ENCODE data around the gene IFITM10.

The IFITM10 gene

GRCh38 chr11:1739576-1739975, 10.8 kb downstream of the IFITM10 start:
- no peaks in the 10 kb centered on the region for H3K36me3 ChIP-seq (ENCODE audit: control insufficient read depth, insufficient read depth, low read length, severe bottlenecking)
- H3K4me3 ChIP-seq (ENCODE audit: low read length), result no peak overlapping the region
- no peak for DNase-seq (ENCODE audit: low read depth)
- H3K4me1 ChIP-seq (ENCODE audit: control insufficient read depth, insufficient read depth, low read length), result peaks cover 6% of the 10 kb centered on the region
- peaks cover 16% of the 10 kb centered on the region for H3K9me3 ChIP-seq (ENCODE audit: control insufficient read depth, low read length)
- H3K9ac ChIP-seq (ENCODE audit: low read length), result no peak overlapping the region
- no peaks in the 10 kb centered on the region for H3K27me3 ChIP-seq (replicated peaks; ENCODE audit: control insufficient read depth, insufficient read depth, low read length)

DNA sequence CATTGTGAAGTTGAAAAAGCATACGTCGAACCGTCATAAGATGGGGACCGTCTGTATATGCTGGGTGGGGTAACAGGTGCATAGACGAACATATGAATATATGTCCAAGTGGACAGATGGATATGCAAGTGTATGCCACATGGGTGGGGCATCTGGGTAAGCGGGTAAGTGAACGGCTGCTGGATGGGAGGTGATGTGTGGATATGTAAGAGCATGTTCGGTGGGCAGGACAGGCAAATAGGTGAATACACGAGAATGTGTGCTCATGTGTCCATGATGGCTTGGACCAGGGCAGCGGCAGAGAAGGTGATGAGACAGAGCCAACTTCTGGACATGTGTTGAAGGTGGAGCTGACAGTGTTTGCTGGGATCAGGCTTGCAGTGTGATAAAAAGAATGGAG, 12.0 kb downstream of the IFITM10 start:
- Histone ChIP-seq H3K4me1 (ENCODE audit: control insufficient read depth, insufficient read depth, low read length) (no peaks in the 10 kb centered on the region), H3K4me3 (ENCODE audit: low read length) (no peak overlapping the region), H3K9ac (ENCODE audit: low read length) (no peak overlapping the region), H3K9me3 (ENCODE audit: control insufficient read depth, low read length) (peaks cover 16% of the 10 kb centered on the region), H3K36me3 (ENCODE audit: control insufficient read depth, insufficient read depth, low read length, severe bottlenecking) (no peaks in the 10 kb centered on the region), H3K27me3 (replicated peaks; ENCODE audit: control insufficient read depth, insufficient read depth, low read length) (no peaks in the 10 kb centered on the region)
- DNase-seq (ENCODE audit: low read depth), result no peak

DNA sequence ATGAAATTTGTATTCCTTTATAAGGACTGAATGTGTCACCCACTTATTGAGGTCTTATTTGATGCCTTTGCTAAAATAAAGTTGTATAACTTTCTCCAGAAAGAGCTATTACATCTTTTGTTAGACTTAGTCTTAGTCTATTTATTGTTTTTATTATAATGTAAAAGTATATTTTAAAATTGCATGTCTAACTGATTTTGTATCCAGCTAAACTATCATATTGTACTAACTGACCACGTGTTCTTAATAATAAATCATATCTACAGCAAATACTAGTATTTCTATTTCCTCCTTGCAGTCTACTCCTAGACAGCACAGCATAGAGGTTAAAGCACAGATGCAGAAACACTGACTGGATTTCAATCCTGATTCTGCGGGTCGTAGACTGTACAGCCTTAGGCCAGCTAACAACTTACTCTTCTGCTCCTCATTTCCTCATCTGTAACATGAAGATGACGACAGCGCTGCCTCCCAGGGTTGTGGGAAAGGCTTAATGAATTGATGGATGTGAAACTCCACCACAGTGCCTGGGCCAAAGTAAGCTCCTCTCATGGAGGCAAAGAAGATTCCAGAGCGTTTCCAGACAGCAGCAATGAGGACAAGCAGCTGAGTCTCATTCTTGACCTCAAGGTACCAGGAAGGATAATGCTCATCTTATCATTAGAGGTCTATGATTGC, 13.2 kb downstream of the IFITM10 start:
- no peaks in the 10 kb centered on the region for H3K36me3 ChIP-seq (ENCODE audit: control insufficient read depth, insufficient read depth, low read length, severe bottlenecking)
- H3K9ac ChIP-seq (ENCODE audit: low read length), result no peak overlapping the region
- H3K4me3 ChIP-seq (ENCODE audit: low read length), result no peak overlapping the region
- H3K4me1 ChIP-seq (ENCODE audit: control insufficient read depth, insufficient read depth, low read length), result no peaks in the 10 kb centered on the region
- H3K9me3 ChIP-seq (ENCODE audit: control insufficient read depth, low read length), result peaks cover 16% of the 10 kb centered on the region
- peaks cover under 1% of the 10 kb centered on the region for H3K27me3 ChIP-seq (replicated peaks; ENCODE audit: control insufficient read depth, insufficient read depth, low read length)
- no peak for DNase-seq (ENCODE audit: low read depth)

GRCh38 chr11:1736447-1736992, 13.9 kb downstream of the IFITM10 start:
- DNase-seq (ENCODE audit: low read depth), result no peak
- Histone ChIP-seq H3K4me3 (ENCODE audit: low read length) (no peak overlapping the region), H3K36me3 (ENCODE audit: control insufficient read depth, insufficient read depth, low read length, severe bottlenecking) (no peaks in the 10 kb centered on the region), H3K4me1 (ENCODE audit: control insufficient read depth, insufficient read depth, low read length) (no peaks in the 10 kb centered on the region), H3K27me3 (replicated peaks; ENCODE audit: control insufficient read depth, insufficient read depth, low read length) (peaks cover 7% of the 10 kb centered on the region), H3K9ac (ENCODE audit: low read length) (no peak overlapping the region), H3K9me3 (ENCODE audit: control insufficient read depth, low read length) (peaks cover 16% of the 10 kb centered on the region)

DNA sequence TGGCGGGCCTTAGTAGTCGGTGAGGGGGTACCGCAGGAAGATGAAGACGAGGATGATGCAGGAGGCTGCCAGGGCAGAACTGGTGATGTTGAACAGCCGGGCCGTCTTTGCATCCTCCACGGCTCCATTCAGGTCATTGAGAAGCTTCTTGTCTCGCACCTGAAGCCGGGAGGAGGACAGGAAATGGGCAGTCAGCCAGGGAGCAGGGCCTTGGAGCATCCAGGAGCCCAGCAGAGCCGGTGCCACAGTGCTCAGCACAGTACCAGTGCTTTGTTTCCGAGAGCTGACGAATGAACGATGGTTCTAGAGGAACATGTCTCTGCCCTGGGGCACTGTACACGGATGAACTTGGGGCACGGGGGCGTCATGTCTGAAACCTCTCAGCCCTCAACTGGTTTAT, 15.1 kb downstream of the IFITM10 start:
- no peak overlapping the region for H3K9ac ChIP-seq (ENCODE audit: low read length)
- peaks cover 19% of the 10 kb centered on the region for H3K27me3 ChIP-seq (replicated peaks; ENCODE audit: control insufficient read depth, insufficient read depth, low read length)
- H3K4me1 ChIP-seq (ENCODE audit: control insufficient read depth, insufficient read depth, low read length), result no peaks in the 10 kb centered on the region
- H3K36me3 ChIP-seq (ENCODE audit: control insufficient read depth, insufficient read depth, low read length, severe bottlenecking), result no peaks in the 10 kb centered on the region
- peaks cover 16% of the 10 kb centered on the region for H3K9me3 ChIP-seq (ENCODE audit: control insufficient read depth, low read length)
- no peak for DNase-seq (ENCODE audit: low read depth)
- no peak overlapping the region for H3K4me3 ChIP-seq (ENCODE audit: low read length)

- Histone ChIP-seq H3K9ac (ENCODE audit: low read length) (no peak overlapping the region), H3K9me3 (ENCODE audit: control insufficient read depth, low read length) (peaks cover 16% of the 10 kb centered on the region), H3K4me1 (ENCODE audit: control insufficient read depth, insufficient read depth, low read length) (no peaks in the 10 kb centered on the region), H3K36me3 (ENCODE audit: control insufficient read depth, insufficient read depth, low read length, severe bottlenecking) (no peaks in the 10 kb centered on the region), H3K4me3 (ENCODE audit: low read length) (no peak overlapping the region), H3K27me3 (replicated peaks; ENCODE audit: control insufficient read depth, insufficient read depth, low read length) (peaks cover 25% of the 10 kb centered on the region)
- no peak for DNase-seq (ENCODE audit: low read depth)
Measured at GRCh38 chr11:1734641-1735081, 15.7 kb downstream of the IFITM10 start.

GRCh38 chr11:1733716-1734640, 16.4 kb downstream of the IFITM10 start:
- Histone ChIP-seq H3K9ac (ENCODE audit: low read length) (no peak overlapping the region), H3K9me3 (ENCODE audit: control insufficient read depth, low read length) (peaks cover 16% of the 10 kb centered on the region), H3K4me3 (ENCODE audit: low read length) (no peak overlapping the region), H3K4me1 (ENCODE audit: control insufficient read depth, insufficient read depth, low read length) (no peaks in the 10 kb centered on the region), H3K36me3 (ENCODE audit: control insufficient read depth, insufficient read depth, low read length, severe bottlenecking) (no peaks in the 10 kb centered on the region), H3K27me3 (replicated peaks; ENCODE audit: control insufficient read depth, insufficient read depth, low read length) (peaks cover 32% of the 10 kb centered on the region)
- DNase-seq (ENCODE audit: low read depth), result no peak

DNA sequence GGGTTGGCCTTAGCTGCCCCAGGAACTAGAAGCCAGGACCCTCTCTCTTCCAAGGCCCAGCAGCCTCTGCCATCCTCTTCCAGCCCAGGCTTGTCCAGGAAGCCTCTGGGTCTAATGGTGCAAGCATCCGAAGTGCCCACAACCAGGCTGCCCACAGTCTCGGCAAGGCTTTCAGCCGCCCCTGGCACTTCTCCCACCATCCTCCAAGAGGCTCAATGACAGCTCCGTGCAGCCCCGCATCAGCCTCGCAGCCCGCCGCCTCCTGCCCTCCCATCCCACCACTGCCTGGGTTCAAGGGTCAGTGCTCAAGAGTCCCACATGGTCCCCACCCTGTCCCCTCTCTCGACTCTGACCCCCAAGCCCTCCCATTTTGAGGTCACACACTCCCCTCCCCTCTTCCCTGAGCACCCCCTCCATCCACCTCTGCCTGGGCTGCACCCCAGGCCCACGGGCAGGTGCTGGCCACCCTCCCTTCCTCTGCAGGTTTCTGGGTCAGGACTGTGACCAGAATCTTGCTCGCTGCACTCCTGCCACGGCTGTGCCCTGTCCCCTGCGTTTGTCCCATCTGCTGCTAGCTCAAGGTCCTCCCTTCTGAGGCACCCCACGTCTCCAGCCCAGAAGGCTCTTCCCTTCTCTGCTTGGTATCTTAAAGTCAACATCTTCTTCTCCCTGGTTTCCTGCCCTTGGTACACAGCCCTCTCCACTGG, 17.2 kb downstream of the IFITM10 start:
- no peak overlapping the region for H3K4me3 ChIP-seq (ENCODE audit: low read length)
- peaks cover 40% of the 10 kb centered on the region for H3K27me3 ChIP-seq (replicated peaks; ENCODE audit: control insufficient read depth, insufficient read depth, low read length)
- DNase-seq (ENCODE audit: low read depth), result no peak

GRCh38 chr11:1732418-1733008, 17.9 kb downstream of the IFITM10 start:
- no peak for DNase-seq (ENCODE audit: low read depth)
- H3K4me1 ChIP-seq (ENCODE audit: control insufficient read depth, insufficient read depth, low read length), result no peaks in the 10 kb centered on the region
- peaks cover 46% of the 10 kb centered on the region for H3K27me3 ChIP-seq (replicated peaks; ENCODE audit: control insufficient read depth, insufficient read depth, low read length)
- no peak overlapping the region for H3K9ac ChIP-seq (ENCODE audit: low read length)
- H3K4me3 ChIP-seq (ENCODE audit: low read length), result no peak overlapping the region
- H3K36me3 ChIP-seq (ENCODE audit: control insufficient read depth, insufficient read depth, low read length, severe bottlenecking), result no peaks in the 10 kb centered on the region
- H3K9me3 ChIP-seq (ENCODE audit: control insufficient read depth, low read length), result peaks cover 12% of the 10 kb centered on the region

More for the DNA sequence above, 17.2 kb downstream of the IFITM10 start:
- H3K9ac ChIP-seq (ENCODE audit: low read length), result no peak overlapping the region
- no peaks in the 10 kb centered on the region for H3K36me3 ChIP-seq (ENCODE audit: control insufficient read depth, insufficient read depth, low read length, severe bottlenecking)
- H3K9me3 ChIP-seq (ENCODE audit: control insufficient read depth, low read length), result peaks cover 16% of the 10 kb centered on the region
- no peaks in the 10 kb centered on the region for H3K4me1 ChIP-seq (ENCODE audit: control insufficient read depth, insufficient read depth, low read length)

GRCh38 chr11:1731451-1732059, 18.8 kb downstream of the IFITM10 start:
- no peaks in the 10 kb centered on the region for H3K4me1 ChIP-seq (ENCODE audit: control insufficient read depth, insufficient read depth, low read length)
- H3K9me3 ChIP-seq (ENCODE audit: control insufficient read depth, low read length), result peaks cover 2% of the 10 kb centered on the region
- no peaks in the 10 kb centered on the region for H3K36me3 ChIP-seq (ENCODE audit: control insufficient read depth, insufficient read depth, low read length, severe bottlenecking)
- no peak for DNase-seq (ENCODE audit: low read depth)
- H3K9ac ChIP-seq (ENCODE audit: low read length), result no peak overlapping the region
- no peak overlapping the region for H3K4me3 ChIP-seq (ENCODE audit: low read length)
- H3K27me3 ChIP-seq (replicated peaks; ENCODE audit: control insufficient read depth, insufficient read depth, low read length), result peaks cover 53% of the 10 kb centered on the region
